IPS-NIHi11 (cell line): ENCODE measurements around the gene TP73.

Source experiments
- DNase-seq: peaks from one replicate; pipeline ENCODE4 v3.0.0; 2012; ENCODE audit warnings: mixed read lengths, low spot score

The TP73 gene

GRCh38 chr1:3729594-3730542, 77.6 kb downstream of the TP73 start:
- DNase-seq = no peak

- no peak for DNase-seq
Observed at GRCh38 chr1:3730543-3731247, 78.4 kb downstream of the TP73 start.

DNA sequence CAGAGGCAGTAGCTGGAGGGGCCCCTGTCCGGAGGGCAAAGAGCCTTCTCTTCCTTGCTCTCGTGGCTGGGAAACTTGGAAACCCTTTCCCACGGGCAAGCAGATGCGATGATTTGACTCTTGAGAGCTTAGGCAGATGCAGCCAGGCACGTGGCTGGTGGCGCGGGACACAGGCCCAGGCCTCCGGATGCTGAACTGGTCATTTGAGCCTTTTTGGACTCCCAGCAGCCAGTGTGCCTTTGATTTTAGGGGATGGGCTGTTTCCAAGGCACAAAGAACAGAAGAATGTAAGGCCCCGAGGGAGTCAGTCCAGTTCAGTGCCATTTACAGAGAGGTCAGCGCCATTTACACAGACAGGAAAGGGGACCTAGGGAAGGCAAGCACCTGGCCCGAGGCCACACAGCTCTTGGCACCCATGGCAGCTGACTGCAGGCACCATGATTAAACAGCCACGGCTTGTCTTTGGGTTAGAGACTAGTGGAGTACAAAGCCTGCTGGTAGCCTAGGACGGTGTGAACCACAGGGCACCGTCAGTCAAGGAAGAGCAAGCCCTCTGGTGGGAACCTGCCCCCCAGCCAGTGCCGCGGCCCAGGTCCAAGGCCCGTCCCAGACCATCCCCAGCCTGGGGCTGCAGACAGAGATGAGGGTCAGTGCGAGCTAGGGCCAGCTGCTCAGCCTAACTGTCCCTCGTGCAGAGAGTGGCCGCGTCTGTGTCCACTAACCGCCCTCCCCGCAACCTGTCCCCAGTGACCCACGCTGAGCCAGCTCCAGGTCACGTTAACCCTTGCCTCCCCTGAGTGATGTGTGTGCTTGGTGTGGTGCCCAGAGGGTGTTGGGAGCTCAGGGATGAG, 79.5 kb downstream of the TP73 start:
- no peak for DNase-seq

DNA sequence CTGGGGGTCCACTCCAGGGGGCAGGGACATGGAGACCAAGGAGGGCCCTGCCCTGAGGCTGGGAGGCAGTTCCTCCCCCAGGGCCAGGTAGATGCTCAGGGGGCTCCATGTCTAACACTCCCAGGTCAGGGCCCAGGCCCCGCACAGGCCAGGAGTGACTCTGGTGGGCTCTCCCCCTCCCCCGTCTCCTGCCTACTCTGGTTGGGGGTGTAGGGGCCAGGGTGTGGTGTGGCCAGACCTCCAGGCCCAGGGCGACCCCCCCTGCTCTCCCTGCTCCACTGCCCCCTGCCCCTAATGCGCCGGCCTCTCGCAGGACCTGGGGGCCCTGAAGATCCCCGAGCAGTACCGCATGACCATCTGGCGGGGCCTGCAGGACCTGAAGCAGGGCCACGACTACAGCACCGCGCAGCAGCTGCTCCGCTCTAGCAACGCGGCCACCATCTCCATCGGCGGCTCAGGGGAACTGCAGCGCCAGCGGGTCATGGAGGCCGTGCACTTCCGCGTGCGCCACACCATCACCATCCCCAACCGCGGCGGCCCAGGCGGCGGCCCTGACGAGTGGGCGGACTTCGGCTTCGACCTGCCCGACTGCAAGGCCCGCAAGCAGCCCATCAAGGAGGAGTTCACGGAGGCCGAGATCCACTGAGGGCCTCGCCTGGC, 80.2 kb downstream of the TP73 start:
- DNase-seq = peak; percentile 82

DNA sequence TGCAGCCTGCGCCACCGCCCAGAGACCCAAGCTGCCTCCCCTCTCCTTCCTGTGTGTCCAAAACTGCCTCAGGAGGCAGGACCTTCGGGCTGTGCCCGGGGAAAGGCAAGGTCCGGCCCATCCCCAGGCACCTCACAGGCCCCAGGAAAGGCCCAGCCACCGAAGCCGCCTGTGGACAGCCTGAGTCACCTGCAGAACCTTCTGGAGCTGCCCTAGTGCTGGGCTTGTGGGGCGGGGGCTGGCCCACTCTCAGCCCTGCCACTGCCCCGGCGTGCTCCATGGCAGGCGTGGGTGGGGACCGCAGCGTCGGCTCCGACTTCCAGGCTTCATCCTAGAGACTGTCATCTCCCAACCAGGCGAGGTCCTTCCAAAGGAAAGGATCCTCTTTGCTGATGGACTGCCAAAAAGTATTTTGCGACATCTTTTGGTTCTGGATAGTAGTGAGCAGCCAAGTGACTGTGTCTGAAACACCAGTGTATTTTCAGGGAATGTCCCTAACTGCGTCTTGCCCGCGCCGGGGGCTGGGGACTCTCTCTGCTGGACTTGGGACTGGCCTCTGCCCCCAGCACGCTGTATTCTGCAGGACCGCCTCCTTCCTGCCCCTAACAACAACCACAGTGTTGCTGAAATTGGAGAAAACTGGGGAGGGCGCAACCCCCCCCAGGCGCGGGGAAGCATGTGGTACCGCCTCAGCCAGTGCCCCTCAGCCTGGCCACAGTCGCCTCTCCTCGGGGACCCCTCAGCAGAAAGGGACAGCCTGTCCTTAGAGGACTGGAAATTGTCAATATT, 81.0 kb downstream of the TP73 start:
- no peak for DNase-seq

DNA sequence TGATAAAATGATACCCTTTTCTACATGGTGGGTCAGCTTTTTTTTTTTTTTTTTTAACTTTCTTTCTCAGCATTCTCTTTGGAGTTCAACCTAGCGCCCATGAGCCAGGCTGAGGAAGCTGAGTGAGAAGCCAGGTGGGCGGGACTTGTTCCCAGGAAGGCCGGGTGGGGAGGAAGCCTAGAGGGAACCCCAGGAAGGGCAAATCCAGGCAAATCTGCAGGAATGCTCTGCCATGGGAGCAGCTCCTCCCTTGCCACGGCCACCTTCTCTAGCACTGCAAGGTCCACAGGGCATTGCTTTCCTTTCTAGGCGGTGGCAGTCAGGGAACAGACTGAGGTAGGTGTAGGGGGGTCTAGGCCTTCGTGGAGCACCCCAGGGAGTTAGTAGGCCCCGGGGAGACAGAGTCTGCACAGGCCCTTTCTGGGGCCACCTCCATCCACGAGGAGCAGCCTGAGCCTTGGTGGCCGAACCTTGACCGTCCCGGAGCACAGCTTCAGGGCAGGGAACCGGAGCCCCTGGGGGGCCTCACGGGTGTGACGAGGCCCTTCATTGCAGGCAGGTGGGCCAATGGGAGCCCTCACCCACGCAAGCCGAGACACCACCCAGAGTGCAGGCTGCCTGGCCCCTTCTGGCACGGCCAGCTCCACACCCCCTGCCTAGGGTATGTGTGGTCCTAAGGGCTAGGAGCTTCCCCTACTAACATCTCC, 81.7 kb downstream of the TP73 start:
- DNase-seq = peak; percentile 63

GRCh38 chr1:3734602-3735001, 82.3 kb downstream of the TP73 start:
- no peak for DNase-seq

DNA sequence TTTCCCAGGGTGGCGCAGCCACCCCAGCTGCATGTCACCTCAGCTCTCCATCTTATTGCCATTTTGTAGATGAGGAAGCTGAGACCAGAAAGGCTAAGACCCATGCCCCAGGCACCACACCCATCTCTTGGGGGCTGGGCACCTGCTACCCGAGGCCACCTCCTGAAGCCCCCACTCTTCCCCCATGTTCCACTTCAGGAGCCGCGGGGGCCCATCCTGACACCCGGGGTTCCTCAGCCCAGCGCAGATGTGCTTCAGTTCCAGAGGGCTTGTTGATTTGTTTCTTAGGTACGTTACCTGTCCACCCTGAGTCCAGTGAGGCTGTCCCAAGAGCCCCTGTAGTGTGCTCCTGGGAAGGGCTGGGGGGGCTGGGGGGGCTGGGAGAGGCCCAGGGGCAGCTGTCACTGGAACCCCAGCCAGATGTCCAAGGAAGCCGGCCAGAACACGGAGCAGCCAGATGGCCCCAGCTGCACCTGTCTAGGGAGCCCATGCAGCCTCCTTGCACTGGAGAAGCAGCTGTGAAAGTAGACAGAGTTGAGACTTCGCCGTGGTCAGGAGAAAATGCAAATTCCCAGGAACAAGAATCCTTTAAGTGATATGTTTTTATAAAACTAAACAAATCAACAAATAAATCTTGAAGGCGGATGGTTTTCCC, 82.8 kb downstream of the TP73 start:
- DNase-seq = no peak

DNA sequence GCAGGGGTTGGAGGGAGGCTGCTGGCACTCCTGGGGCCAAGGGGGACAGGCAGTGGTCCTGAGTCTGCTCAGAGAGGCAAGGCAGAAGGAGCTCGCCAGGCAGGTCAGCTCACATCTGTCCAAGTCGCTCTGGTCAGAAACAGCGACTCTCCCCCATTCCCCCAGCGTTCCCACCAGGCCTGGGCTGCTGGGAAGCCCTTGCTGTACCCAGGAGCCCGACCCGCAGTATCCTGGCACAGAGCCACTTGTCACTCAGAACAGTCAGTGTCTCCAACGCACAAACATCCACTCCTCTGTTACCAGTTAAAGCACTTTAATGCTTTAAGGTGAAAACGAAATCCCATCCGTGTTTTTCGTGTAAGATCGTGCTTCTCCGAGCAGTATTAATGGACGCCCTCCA, 83.4 kb downstream of the TP73 start:
- DNase-seq = no peak

DNA sequence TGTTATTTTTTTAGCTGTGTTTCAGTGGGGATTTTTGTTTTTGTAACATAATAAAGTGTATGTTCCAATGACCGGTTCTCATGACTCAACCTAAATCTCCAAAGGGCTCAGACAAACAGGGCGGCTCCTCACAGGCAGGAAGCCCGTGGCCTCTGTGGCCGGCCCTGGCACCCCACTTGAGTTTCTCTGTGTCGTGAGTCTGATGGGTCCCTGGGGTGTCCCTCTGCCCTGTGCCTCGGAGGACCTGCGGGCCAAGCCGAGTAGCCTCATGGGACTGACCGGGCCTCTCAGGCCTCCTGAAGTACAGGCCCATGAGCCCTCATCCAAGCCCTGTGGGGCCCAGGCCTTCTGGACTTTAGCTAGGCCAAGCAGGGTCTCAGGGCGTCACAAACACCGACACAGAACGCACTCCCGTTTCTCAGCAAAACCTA, 83.8 kb downstream of the TP73 start:
- no peak for DNase-seq

GRCh38 chr1:3736708-3737107, 84.4 kb downstream of the TP73 start:
- no peak for DNase-seq

DNA sequence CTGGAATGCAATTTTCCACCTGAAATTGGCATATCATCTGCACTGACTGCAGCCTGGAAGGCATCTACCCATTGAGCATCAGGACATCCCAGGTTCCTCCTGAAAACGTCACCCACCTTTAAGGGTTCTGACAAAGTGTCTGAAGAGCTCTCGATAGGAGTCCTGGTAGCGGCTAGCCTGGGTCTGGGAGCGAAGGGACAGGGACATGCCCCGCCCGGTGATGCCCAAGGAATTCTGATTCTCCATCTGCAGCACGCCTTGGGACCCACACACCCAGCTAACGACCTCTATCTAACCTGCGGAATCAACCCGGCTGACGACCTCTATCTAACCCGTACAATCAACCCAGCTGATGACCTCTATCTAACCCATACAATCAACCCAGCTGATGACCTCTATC, 86.6 kb downstream of the TP73 start:
- DNase-seq = no peak

DNA sequence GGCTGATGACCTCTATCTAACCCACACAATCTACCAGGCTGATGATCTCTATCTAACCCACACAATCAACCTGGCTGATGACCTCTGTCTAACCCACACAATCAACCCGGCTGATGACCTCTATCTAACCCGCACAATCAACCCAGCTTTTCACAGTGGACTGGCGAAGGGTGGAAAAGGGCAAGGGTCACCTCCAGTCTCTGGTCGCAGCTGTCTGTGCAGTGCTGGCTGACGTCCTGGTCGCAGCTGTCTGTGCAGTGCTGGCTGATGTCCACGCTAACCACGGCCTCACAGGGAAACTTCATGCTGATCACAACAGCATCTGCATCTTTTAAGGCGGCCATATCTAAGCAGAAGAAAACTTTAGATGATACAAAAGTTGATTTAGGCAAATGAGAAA, 87.7 kb downstream of the TP73 start:
- no peak for DNase-seq

GRCh38 chr1:3740752-3741151, 88.4 kb downstream of the TP73 start:
- DNase-seq = no peak

DNA sequence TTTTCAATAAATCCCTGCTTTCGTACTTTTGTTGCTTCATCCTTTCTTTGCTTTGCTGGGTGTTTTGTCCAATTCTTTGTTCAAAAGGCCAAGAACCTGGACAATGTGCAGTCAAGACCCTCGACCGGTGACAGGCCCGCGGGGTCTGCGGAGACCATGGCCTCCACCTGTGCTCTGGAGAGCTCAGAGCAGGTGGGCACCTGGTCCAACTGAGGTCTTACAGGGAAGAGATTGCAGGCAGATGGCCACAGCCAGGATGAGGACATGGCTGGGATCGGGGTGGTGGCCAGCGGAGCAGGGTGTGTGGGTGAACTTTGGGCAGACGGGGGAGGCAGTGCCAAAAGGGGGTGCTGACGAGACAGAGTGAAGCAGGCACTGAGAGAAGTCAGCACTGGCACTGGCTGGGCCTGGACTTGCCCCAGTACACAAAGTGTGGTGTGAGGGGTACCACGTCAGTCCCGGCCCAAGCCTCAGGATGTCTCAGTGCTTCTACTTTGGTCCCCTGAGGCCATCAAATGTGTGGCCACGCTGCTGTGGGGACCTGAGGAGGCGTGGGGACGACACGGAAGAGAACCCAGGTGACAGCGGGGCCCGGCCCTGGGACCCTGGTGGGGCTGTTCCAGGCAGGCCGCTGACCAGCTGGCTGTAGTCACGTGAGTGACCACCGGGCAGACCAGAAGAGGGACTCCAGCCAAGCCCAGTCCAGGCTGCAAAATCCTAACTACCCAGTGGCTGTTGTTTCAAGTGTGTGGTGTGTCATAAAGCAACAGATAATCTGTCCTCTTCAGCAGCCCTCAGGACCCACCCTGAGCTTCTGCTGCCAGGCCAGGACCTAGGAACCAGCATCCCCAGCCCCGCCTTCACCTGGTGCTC, 89.5 kb downstream of the TP73 start:
- no peak for DNase-seq

DNA sequence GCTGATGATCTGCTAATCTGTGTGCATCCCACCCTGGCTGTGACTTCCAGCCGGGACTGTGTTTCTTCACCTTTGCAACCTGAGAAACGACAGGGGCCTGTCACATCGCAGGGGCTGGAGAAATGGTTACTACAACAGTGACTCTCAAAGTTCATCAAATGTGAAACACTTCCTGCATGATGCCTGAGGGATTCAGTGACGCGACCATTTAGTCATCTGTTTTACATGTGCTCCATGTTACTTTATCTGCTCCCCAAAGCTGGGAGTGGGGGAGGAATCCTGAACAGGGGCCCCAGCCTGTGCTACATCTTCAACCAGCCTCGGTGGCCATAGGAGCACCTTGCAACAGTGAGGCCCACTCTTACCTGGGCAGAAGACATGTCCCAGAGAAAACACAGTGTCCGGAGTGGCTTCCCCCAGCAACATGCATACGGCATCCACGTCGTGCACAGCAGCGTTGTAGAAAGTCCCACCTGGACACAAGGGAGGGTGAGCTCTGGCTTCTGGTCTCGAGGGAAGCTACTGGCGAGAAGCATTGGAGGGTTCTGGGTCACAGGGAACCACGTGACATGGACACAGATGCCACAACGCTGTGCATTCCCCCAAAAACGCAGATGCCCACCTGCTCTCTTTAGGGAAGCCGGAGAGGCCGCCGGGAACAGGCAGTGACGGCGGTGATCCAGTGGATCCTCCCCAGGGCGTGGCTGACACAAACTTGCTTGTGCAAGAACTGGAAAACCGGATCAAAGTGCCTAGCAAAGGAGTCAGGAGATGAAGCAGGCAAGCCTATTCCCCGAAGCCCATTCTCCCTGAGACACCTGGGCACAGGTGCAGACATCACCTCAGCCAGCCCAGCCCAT, 90.4 kb downstream of the TP73 start:
- no peak for DNase-seq

DNA sequence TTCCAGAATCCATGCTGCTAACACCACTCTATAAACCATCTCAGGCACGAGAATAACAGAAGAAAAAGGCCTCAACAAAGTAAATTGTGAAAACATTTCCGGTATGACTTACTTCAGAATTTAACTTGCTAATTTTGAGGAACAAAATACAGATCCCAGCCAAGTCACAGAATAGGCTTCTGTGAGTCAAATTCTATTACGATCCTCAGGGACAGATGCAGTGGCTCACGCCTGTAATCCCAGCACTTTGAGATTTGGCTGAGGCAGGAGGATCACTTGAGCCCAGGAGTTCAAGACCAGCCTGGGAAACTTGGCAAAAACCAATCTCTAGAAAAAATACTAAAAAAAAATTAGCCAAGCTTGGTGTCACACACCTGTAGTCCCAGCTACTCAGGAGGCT, 91.1 kb downstream of the TP73 start:
- DNase-seq = no peak

- DNase-seq = no peak
Observed at GRCh38 chr1:3743826-3744225, 91.5 kb downstream of the TP73 start.
